Right renal pelvis (tissue), 4 donors: ENCODE data around the gene PSAP. TPM values are rescaled to one million over a fixed set of nuclear protein-coding genes. Genes with fewer than 3 reads are reported as not detected.

Source experiments
- DNase-seq, 4 donors: peaks; one replicate each; pipeline ENCODE4 v3.0.0-alpha.2; 2013; ENCODE audit warnings: low read depth in 4 of 4, low spot score in 3 of 4, missing footprints in 1 of 4
- polyA plus RNA-seq, 4 donors: library from polyadenylated mRNA; unstranded; fragments of 120-200 nt; gene quantifications; one replicate each; pipeline ENCODE4 v1.2.1, GENCODE V29; 2013; ENCODE audit not compliant: insufficient read length in 4 of 4

Gene PSAP
- polyA plus RNA-seq, 4 donors = 825 to 912 (median 890) TPM

GRCh38 chr10:71829896-71830295, 21.2 kb downstream of the PSAP start:
- no peak for DNase-seq

- DNase-seq = no peak
Observed at GRCh38 chr10:71829171-71829570, 21.9 kb downstream of the PSAP start.

- DNase-seq = no peak
Observed at GRCh38 chr10:71828702-71829101, 22.3 kb downstream of the PSAP start.

GRCh38 chr10:71827852-71828251, 23.2 kb downstream of the PSAP start:
- no peak for DNase-seq

- DNase-seq = no peak
Observed at GRCh38 chr10:71825217-71825616, 25.8 kb downstream of the PSAP start.

- no peak for DNase-seq
Observed at GRCh38 chr10:71824333-71824732, 26.7 kb downstream of the PSAP start.

- DNase-seq = no peak
Observed at GRCh38 chr10:71823356-71823755, 27.7 kb downstream of the PSAP start.

- no peak for DNase-seq
Observed at GRCh38 chr10:71821909-71822763, 28.9 kb downstream of the PSAP start.

- no peak for DNase-seq
Observed at GRCh38 chr10:71820966-71821365, 30.1 kb downstream of the PSAP start.

- DNase-seq = no peak
Observed at GRCh38 chr10:71819985-71820384, 31.1 kb downstream of the PSAP start.

- no peak for DNase-seq
Observed at GRCh38 chr10:71819441-71819861, 31.6 kb downstream of the PSAP start.

GRCh38 chr10:71818674-71819260, 32.3 kb downstream of the PSAP start:
- DNase-seq = no peak

- DNase-seq = no peak
Observed at GRCh38 chr10:71817831-71818655, 33.0 kb downstream of the PSAP start.

GRCh38 chr10:71816936-71817618, 34.0 kb downstream of the PSAP start:
- DNase-seq = no peak

- no peak for DNase-seq
Observed at GRCh38 chr10:71816421-71816851, 34.6 kb downstream of the PSAP start.

GRCh38 chr10:71815515-71816130, 35.4 kb downstream of the PSAP start:
- no peak for DNase-seq

GRCh38 chr10:71814922-71815411, 36.1 kb downstream of the PSAP start:
- no peak for DNase-seq

- no peak for DNase-seq
Observed at GRCh38 chr10:71812913-71813590, 38.0 kb downstream of the PSAP start.
